Keratinocyte (primary cell): ENCODE data around the gene GPR171.

Experiments used
- CTCF ChIP-seq, 3 experiments: IDR thresholded peaks in 1 of 3; conservative IDR thresholded peaks in 1 of 3; optimal IDR thresholded peaks in 1 of 3; 2 replicates in 2 of 3; 3 replicates in 1 of 3; pipeline versions ENCODE3 to v1.5.1; 2011; ENCODE audit warnings: low read length in 3 of 3, mild to moderate bottlenecking in 3 of 3, moderate library complexity in 2 of 3, control low read depth in 1 of 3, inconsistent platforms in 1 of 3; ENCODE audit not compliant: insufficient read depth in 2 of 3; ENCODE audit errors: extremely low read depth in 1 of 3
- EZH2 ChIP-seq: IDR thresholded peaks from one replicate; pipeline ENCODE4 v1.6.1; 2012; ENCODE audit warnings: inconsistent platforms, mild to moderate bottlenecking, low read length, moderate library complexity

GRCh38 chr3:151213151-151213550 is 10.1 kb upstream of the GPR171 start:
- TF ChIP-seq CTCF (optimal IDR thresholded peaks at IDR 0.05 in 1 of 3, IDR thresholded peaks at IDR 0.05 in 1 of 3, conservative IDR thresholded peaks at IDR 0.05 in 1 of 3; ENCODE audit: extremely low read depth in 1 of 3, insufficient read depth in 2 of 3, low read length in 3 of 3) (no peak), EZH2 (no peak)
